ENCODE results near the gene C1QTNF12.

DNA sequence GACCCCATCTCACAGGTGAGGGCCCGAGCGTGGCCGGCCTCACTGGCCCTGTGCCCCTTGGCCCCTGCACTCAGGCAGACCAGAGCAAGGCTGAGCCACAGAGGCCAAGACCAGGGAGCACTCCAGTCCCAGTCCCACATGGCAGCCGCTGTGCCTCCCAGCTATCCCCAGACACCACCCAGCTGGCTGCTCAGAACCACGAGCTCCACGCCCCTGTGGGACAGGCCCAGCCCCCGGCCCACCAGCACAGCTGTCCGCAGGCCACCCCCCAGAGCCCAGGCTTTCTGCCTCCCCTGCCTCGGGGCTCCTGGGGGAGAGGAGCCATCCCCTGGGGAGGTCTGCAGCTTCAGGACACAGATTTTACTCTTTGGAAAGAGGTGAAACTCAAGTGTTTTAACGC, 9.1 kb upstream of the C1QTNF12 start:
- TF ChIP-seq EP300 (IDR thresholded peaks at IDR 0.05; ENCODE audit: borderline replicate concordance in 1 of 2, low read depth in 1 of 2, low read length in 1 of 2) (no peak), SMC3 (IDR thresholded peaks at IDR 0.05; ENCODE audit: low read depth, low read length) (no peak), TEAD4 (IDR thresholded peaks at IDR 0.05; ENCODE audit: borderline replicate concordance, insufficient read depth) (no peak), RAD21 (IDR thresholded peaks at IDR 0.05; ENCODE audit: low read length) (no peak), SIN3A (IDR thresholded peaks at IDR 0.05; ENCODE audit: borderline replicate concordance, low read depth, low read length) (no peak), GATA2 (CRISPR knock-in tag; IDR thresholded peaks at IDR 0.05) (no peak), YY1 (IDR thresholded peaks at IDR 0.05; ENCODE audit: low read depth) (no peak), NFIC (IDR thresholded peaks at IDR 0.05; ENCODE audit: borderline replicate concordance) (no peak)
- TF ChIP-seq, protein P1, sequence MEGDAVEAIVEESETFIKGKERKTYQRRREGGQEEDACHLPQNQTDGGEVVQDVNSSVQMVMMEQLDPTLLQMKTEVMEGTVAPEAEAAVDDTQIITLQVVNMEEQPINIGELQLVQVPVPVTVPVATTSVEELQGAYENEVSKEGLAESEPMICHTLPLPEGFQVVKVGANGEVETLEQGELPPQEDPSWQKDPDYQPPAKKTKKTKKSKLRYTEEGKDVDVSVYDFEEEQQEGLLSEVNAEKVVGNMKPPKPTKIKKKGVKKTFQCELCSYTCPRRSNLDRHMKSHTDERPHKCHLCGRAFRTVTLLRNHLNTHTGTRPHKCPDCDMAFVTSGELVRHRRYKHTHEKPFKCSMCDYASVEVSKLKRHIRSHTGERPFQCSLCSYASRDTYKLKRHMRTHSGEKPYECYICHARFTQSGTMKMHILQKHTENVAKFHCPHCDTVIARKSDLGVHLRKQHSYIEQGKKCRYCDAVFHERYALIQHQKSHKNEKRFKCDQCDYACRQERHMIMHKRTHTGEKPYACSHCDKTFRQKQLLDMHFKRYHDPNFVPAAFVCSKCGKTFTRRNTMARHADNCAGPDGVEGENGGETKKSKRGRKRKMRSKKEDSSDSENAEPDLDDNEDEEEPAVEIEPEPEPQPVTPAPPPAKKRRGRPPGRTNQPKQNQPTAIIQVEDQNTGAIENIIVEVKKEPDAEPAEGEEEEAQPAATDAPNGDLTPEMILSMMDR (IDR thresholded peaks at IDR 0.05) = no peak

Data from SK-N-SH (cell line).